Breast epithelium (tissue), 3 donors: ENCODE data around the gene KAT7.

Source experiments
- CTCF ChIP-seq, 3 donors: fragments of 450-650 bp; IDR thresholded peaks; one replicate each; pipeline ENCODE4 v1.5.1; 2016 to 2017; ENCODE audit warnings: antibody characterized with exemption in 3 of 3, mild to moderate bottlenecking in 3 of 3, moderate library complexity in 3 of 3
- POLR2A ChIP-seq: fragments of 450-650 bp; IDR thresholded peaks from one replicate; pipeline ENCODE4 v1.6.1; 2016; ENCODE audit warnings: antibody characterized with exemption, mild to moderate bottlenecking, moderate library complexity

GRCh38 chr17:49834118-49834743 is 45.8 kb downstream of the KAT7 start:
- no peak for TF ChIP-seq CTCF (IDR thresholded peaks at IDR 0.05)
- no peak for TF ChIP-seq POLR2A
